Measurements from ENCODE around the gene ATP6V1B1.

The ATP6V1B1 gene

DNA sequence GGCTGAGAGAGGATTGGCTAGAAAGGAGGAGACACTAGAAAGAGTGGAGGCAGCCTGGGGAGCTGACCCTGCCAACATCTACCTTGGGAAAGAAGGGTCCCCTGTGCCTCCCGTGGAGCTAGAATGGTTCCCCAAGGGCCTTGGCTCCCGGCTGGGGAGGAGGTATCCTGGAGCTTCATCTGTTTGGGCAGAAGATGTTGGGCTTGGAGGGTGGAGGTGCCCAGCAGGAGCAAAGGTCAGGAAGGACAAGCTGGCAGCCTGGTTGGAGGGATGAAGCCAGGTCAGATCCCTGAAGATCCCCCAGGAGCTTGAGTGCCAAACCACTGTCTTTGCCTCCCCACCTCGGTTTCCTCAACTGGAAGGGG lies 2.9 kb downstream of the ATP6V1B1 start:
- Histone ChIP-seq H4K20me1 (ENCODE audit: control insufficient read depth, insufficient read depth, low read depth, low read length) (no peaks in the 10 kb centered on the region), H3F3A (ENCODE audit: control insufficient read depth, insufficient read depth) (no peaks in the 10 kb centered on the region), H3K4me2 (ENCODE audit: low read length) (no peak overlapping the region), H3K27me3 (ENCODE audit: control insufficient read depth, low read length) (peaks cover 10% of the 10 kb centered on the region), H3K4me1 (ENCODE audit: control insufficient read depth, low read length) (no peaks in the 10 kb centered on the region), H3K9me3 (ENCODE audit: control insufficient read depth, insufficient read depth, low read length) (no peaks in the 10 kb centered on the region), H3K79me2 (ENCODE audit: control insufficient read depth, low read length) (no peaks in the 10 kb centered on the region), H3K4me3 (ENCODE audit: low read length) (no peak overlapping the region), H3K9me2 (replicated peaks; ENCODE audit: control insufficient read depth, low read length) (no peaks in the 10 kb centered on the region), H3K36me3 (ENCODE audit: control insufficient read depth, low read length) (no peaks in the 10 kb centered on the region), H3K27ac (ENCODE audit: low read depth, low read length) (no peak overlapping the region)
- TF ChIP-seq, protein P1, sequence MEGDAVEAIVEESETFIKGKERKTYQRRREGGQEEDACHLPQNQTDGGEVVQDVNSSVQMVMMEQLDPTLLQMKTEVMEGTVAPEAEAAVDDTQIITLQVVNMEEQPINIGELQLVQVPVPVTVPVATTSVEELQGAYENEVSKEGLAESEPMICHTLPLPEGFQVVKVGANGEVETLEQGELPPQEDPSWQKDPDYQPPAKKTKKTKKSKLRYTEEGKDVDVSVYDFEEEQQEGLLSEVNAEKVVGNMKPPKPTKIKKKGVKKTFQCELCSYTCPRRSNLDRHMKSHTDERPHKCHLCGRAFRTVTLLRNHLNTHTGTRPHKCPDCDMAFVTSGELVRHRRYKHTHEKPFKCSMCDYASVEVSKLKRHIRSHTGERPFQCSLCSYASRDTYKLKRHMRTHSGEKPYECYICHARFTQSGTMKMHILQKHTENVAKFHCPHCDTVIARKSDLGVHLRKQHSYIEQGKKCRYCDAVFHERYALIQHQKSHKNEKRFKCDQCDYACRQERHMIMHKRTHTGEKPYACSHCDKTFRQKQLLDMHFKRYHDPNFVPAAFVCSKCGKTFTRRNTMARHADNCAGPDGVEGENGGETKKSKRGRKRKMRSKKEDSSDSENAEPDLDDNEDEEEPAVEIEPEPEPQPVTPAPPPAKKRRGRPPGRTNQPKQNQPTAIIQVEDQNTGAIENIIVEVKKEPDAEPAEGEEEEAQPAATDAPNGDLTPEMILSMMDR (IDR thresholded peaks at IDR 0.05; ENCODE audit: low read depth, low read length, poor library complexity, severe bottlenecking), result no peak
- no peak for TF ChIP-seq EZH2phosphoT487 (IDR thresholded peaks at IDR 0.05; ENCODE audit: borderline replicate concordance, low read length)

GRCh38 chr2:70939001-70939838 lies 3.5 kb downstream of the ATP6V1B1 start:
- no peaks in the 10 kb centered on the region for H4K20me1 ChIP-seq (ENCODE audit: control insufficient read depth, insufficient read depth, low read depth, low read length)
- H3K9me3 ChIP-seq (ENCODE audit: control insufficient read depth, insufficient read depth, low read length), result no peaks in the 10 kb centered on the region
- no peaks in the 10 kb centered on the region for H3K4me1 ChIP-seq (ENCODE audit: control insufficient read depth, low read length)
- TF ChIP-seq, protein P1 (IDR thresholded peaks at IDR 0.05; ENCODE audit: low read depth, low read length, poor library complexity, severe bottlenecking), result no peak
- no peaks in the 10 kb centered on the region for H3K36me3 ChIP-seq (ENCODE audit: control insufficient read depth, low read length)
- H3K79me2 ChIP-seq (ENCODE audit: control insufficient read depth, low read length), result no peaks in the 10 kb centered on the region
- H3K27me3 ChIP-seq (ENCODE audit: control insufficient read depth, low read length), result peaks cover 9% of the 10 kb centered on the region
- no peak overlapping the region for H3K4me2 ChIP-seq (ENCODE audit: low read length)
- no peak overlapping the region for H3K4me3 ChIP-seq (ENCODE audit: low read length)
- no peaks in the 10 kb centered on the region for H3K9me2 ChIP-seq (replicated peaks; ENCODE audit: control insufficient read depth, low read length)
- no peaks in the 10 kb centered on the region for H3F3A ChIP-seq (ENCODE audit: control insufficient read depth, insufficient read depth)
- no peak overlapping the region for H3K27ac ChIP-seq (ENCODE audit: low read depth, low read length)

DNA sequence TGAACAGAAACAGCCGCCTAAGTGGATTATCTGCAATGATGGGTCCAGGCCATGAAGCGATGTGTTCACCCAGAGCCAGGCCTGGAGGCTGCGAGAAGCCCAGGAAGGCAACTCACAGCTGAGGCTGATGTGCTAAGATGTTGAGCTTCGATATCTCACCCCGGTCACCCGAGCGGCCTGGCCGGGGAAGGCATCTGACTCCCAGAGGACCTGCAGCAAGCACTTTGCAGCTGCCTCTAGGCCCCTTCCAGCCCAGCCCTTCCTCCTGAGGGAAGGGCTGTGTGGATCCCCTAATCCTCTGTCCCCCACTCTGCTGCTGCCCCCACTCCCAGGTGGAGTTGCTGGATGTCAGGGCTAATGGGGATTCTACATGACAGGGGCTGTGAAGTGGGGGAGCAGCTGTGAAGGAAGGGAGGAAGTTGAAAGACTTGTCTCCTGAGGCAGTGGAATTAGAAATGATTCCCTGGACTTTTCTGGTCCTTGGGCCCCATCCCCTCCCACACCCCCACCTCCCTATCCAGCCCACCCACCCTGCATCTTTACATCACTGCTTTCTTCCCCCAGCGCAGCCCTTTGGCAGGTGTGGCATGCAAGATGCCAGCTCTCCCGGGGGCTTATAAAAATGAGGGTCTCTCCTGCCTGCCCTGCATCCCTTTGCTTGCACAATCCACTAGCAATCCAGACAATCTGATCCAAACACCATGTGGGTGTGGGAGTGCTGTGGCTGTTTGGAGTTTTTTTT lies 4.3 kb downstream of the ATP6V1B1 start:
- Histone ChIP-seq H3F3A (ENCODE audit: control insufficient read depth, insufficient read depth) (no peaks in the 10 kb centered on the region), H3K9me2 (replicated peaks; ENCODE audit: control insufficient read depth, low read length) (no peaks in the 10 kb centered on the region), H3K79me2 (ENCODE audit: control insufficient read depth, low read length) (no peaks in the 10 kb centered on the region), H3K27ac (ENCODE audit: low read depth, low read length) (no peak overlapping the region), H3K4me2 (ENCODE audit: low read length) (no peak overlapping the region), H3K4me3 (ENCODE audit: low read length) (no peak overlapping the region), H3K4me1 (ENCODE audit: control insufficient read depth, low read length) (no peaks in the 10 kb centered on the region), H4K20me1 (ENCODE audit: control insufficient read depth, insufficient read depth, low read depth, low read length) (no peaks in the 10 kb centered on the region), H3K36me3 (ENCODE audit: control insufficient read depth, low read length) (no peaks in the 10 kb centered on the region), H3K9me3 (ENCODE audit: control insufficient read depth, insufficient read depth, low read length) (no peaks in the 10 kb centered on the region), H3K27me3 (ENCODE audit: control insufficient read depth, low read length) (peaks cover 5% of the 10 kb centered on the region; the same call in 1 of the 2 replicates)
- TF ChIP-seq EZH2phosphoT487 (IDR thresholded peaks at IDR 0.05; ENCODE audit: borderline replicate concordance, low read length), result no peak
- TF ChIP-seq, protein P1 (IDR thresholded peaks at IDR 0.05; ENCODE audit: low read depth, low read length, poor library complexity, severe bottlenecking), result no peak

Measured in DOHH2 (cell line).